Upper lobe of right lung (tissue), 1 donor: Measurements from ENCODE around the gene ETV5. TPM values are rescaled to one million over a fixed set of nuclear protein-coding genes. Genes with fewer than 3 reads are reported as not detected.

Source experiments
- ATAC-seq: fragments of 200-7000 bp; cut with Tn5 transposase; one replicate; pipeline ENCODE4 v1.9.1; 2020; ENCODE audit warnings: mild to moderate bottlenecking, moderate library complexity
- DNase-seq: peaks from one replicate; pipeline ENCODE4 v3.0.0-alpha.2; 2020
- H3K27ac ChIP-seq: fragments of 200-600 bp; one replicate; pipeline ENCODE4 v1.8.0; 2022
- H3K27me3 ChIP-seq: fragments of 200-600 bp; one replicate; pipeline ENCODE4 v1.8.0; 2022; ENCODE audit warnings: mild to moderate bottlenecking
- H3K36me3 ChIP-seq: fragments of 200-600 bp; one replicate; pipeline ENCODE4 v1.8.0; 2022
- H3K4me1 ChIP-seq: fragments of 200-600 bp; one replicate; pipeline ENCODE4 v1.8.0; 2022
- H3K4me3 ChIP-seq: fragments of 200-600 bp; one replicate; pipeline ENCODE4 v1.8.0; 2022; ENCODE audit warnings: mild to moderate bottlenecking
- H3K9me3 ChIP-seq: fragments of 200-600 bp; one replicate; pipeline ENCODE4 v1.8.0; 2022
- intact Hi-C: fragments of 100-400 bp; cut with DNase I; formaldehyde crosslinking; loops from one replicate; pipeline ENCODE4 v1.11.0; 2022
- total RNA-seq: library from RNA; stranded (reverse); fragmentation: NEBNext Ultra II Directional; extraction: Animal tissue kit (Norgen Biotek cat#: 25700); gene quantifications from one replicate; pipeline ENCODE4 v1.2.1, GENCODE V29; 2021
- TF ChIP-seq, protein P1 (sequence below): fragments of 200-600 bp; IDR thresholded peaks from one replicate; pipeline ENCODE4 v1.8.0; 2022; ENCODE audit warnings: antibody characterized with exemption
- donor health status: DM: no; HTN: yes; CAD: no; lungs with severe emphysema.

The ETV5 gene
- total RNA-seq, 1 donor from 2014 or later: 56.3 TPM

DNA sequence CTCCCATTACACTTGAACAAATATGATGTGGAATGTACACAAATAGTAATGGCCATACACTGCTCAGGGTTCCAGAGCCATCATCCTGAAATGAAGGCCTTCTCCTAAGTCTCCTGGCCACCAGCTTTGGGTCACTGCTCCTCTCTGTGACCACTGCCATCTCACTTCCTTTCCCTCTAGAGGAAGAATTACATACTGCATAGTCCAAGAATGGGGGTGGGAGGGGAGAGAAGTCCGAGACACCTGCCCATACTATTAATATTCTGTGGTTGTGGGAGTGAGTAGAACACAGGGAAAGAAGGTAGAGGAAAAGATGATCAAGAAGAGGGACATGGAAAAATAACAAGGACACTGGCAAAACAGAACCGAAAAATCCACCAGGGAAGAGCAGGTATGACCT lies 20.6 kb downstream of the ETV5 start:
- intact Hi-C loops: no loop called here
- H3K4me3 ChIP-seq: no peak overlapping the region
- TF ChIP-seq, protein P1, sequence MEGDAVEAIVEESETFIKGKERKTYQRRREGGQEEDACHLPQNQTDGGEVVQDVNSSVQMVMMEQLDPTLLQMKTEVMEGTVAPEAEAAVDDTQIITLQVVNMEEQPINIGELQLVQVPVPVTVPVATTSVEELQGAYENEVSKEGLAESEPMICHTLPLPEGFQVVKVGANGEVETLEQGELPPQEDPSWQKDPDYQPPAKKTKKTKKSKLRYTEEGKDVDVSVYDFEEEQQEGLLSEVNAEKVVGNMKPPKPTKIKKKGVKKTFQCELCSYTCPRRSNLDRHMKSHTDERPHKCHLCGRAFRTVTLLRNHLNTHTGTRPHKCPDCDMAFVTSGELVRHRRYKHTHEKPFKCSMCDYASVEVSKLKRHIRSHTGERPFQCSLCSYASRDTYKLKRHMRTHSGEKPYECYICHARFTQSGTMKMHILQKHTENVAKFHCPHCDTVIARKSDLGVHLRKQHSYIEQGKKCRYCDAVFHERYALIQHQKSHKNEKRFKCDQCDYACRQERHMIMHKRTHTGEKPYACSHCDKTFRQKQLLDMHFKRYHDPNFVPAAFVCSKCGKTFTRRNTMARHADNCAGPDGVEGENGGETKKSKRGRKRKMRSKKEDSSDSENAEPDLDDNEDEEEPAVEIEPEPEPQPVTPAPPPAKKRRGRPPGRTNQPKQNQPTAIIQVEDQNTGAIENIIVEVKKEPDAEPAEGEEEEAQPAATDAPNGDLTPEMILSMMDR: no peak

DNA sequence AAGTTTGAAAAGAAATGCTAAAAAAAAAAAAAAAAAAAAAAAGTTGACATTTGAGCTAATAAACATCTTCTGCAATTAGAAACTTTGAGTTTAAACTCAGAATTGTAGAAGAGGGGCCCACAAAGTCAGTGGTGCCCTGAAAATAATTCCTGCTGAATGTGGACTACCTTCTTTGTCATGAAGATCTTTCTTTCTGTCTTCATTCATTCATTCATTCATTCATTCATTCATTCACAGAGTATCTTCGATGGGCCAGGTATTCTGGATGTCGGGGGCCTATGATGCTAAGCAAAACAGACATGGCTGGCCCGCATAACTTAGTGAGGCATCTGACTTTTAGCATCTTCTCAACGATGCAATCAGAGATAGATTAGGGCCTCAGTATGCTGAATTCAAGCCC lies 24.6 kb downstream of the ETV5 start:
- H3K27me3 ChIP-seq: no peaks in the 10 kb centered on the region
- ATAC-seq: no peak
- intact Hi-C loops: no loop called here

More for the DNA sequence above, 20.6 kb downstream of the ETV5 start:
- no peak for DNase-seq
- H3K4me1 ChIP-seq: peaks cover 4% of the 10 kb centered on the region
- H3K27ac ChIP-seq: no peak overlapping the region
- no peak for ATAC-seq
- H3K27me3 ChIP-seq: no peaks in the 10 kb centered on the region
- H3K9me3 ChIP-seq: no peaks in the 10 kb centered on the region
- peaks cover 3% of the 10 kb centered on the region for H3K36me3 ChIP-seq

DNA sequence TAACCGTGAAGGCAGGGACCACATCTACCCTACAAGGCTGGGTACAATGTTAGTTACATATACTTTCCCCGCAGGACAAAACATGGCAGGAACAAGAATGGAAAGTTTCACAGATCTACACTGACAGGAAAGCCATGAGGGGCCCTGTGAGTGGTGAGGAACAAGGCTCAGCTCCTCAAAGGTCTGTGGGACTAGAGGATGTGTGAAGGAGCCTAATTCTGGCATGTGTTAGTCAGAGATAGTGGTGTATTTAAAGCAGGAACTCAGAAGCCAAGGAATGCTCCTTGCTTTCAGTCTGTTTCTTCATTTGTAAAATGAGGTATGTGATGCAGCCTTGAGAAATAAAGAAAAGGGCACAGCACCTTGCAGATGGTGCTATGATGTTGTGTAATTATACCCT lies 25.1 kb downstream of the ETV5 start:
- Histone ChIP-seq H3K4me1 (no peaks in the 10 kb centered on the region), H3K36me3 (peaks cover 12% of the 10 kb centered on the region), H3K4me3 (no peak overlapping the region), H3K27ac (no peak overlapping the region), H3K27me3 (no peaks in the 10 kb centered on the region), H3K9me3 (no peaks in the 10 kb centered on the region)
- DNase-seq (no peak), ATAC-seq (no peak)
- intact Hi-C loops: no loop called here
- TF ChIP-seq, protein P1: no peak

More for the DNA sequence above, 24.6 kb downstream of the ETV5 start:
- H3K36me3 ChIP-seq: peaks cover 6% of the 10 kb centered on the region
- no peak overlapping the region for H3K4me3 ChIP-seq
- no peak for DNase-seq
- no peaks in the 10 kb centered on the region for H3K9me3 ChIP-seq
- TF ChIP-seq, protein P1: no peak
- no peaks in the 10 kb centered on the region for H3K4me1 ChIP-seq
- no peak overlapping the region for H3K27ac ChIP-seq

DNA sequence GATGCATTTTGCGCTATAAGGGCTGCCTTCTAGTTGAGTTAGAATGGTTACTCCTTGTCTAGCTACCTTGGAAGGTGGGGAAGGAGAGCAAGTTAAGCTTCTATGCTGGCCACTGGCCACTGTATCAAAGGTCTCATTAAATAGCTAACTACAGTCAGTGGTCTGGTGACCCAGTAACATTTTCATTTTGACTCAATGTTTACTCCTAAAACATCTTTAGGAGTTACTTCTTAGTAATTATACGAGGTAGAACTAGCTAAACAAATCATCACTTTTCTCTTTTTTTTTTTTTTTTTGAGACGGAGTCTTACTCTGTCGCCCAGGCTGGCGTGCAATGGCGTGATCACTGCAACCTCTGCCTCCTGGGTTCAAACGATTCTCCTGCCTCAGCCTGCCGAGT lies 26.7 kb downstream of the ETV5 start:
- Histone ChIP-seq H3K4me1 (no peaks in the 10 kb centered on the region), H3K36me3 (peaks cover 14% of the 10 kb centered on the region), H3K27me3 (no peaks in the 10 kb centered on the region), H3K9me3 (no peaks in the 10 kb centered on the region), H3K4me3 (no peak overlapping the region), H3K27ac (no peak overlapping the region)
- intact Hi-C loops: no loop called here
- ATAC-seq: no peak
- no peak for DNase-seq
- TF ChIP-seq, protein P1: no peak

DNA sequence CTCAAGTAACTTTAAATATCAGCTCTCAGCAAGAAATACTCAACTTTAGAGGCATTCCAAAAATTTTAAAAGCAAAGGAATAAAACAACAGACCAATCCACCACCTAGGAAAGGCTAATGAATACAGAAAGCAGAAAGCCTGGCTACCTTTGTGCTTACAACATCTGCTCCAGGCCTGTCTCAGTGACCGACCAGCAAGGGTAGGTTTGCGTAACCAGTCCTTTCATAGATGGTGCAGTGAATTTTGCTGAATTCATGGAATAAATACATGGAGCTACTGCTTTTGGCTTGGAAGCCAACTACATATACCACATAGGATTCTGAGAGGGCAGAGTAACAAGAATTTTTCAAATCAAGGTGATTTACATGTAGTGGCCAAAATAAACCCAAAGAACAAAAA lies 27.2 kb downstream of the ETV5 start:
- H3K27me3 ChIP-seq: no peaks in the 10 kb centered on the region
- TF ChIP-seq, protein P1: no peak
- H3K27ac ChIP-seq: no peak overlapping the region
- DNase-seq: no peak
- H3K4me3 ChIP-seq: no peak overlapping the region
- H3K4me1 ChIP-seq: no peaks in the 10 kb centered on the region
- intact Hi-C loops: no loop called here
- H3K36me3 ChIP-seq: peaks cover 14% of the 10 kb centered on the region
- ATAC-seq: no peak
- H3K9me3 ChIP-seq: no peaks in the 10 kb centered on the region

DNA sequence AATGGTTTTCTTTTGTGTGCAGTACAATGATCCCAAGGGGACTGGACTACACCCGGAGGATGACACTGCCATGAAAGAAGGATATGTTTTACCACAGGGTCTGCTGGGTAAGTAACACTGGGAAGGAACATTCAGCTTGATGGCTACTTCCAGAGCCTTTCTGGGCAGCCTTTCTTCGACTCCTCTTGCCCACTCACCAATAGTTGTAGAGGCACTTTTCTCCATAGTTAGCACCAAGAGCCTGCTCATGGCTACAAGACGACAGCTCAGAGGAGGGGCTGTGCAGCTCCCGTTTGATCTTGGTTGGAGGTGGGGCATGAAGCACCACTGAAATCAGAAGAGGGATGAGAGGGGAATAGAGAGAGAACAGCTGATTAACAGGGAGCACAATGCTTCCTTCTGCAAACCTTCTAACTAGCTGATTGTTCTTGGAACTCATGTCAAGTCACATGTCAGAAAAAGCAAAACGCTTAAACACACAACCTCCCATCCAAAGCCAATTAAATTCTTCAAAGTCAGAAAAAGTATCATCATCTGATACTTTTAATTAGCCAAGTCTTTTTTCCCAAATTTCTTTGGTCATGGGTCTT lies 27.9 kb downstream of the ETV5 start:
- DNase-seq (no peak), ATAC-seq (no peak)
- no peak overlapping the region for H3K27ac ChIP-seq
- H3K4me1 ChIP-seq: no peaks in the 10 kb centered on the region
- H3K4me3 ChIP-seq: no peak overlapping the region
- intact Hi-C loops: no loop called here
- peaks cover 14% of the 10 kb centered on the region for H3K36me3 ChIP-seq
- no peaks in the 10 kb centered on the region for H3K9me3 ChIP-seq
- H3K27me3 ChIP-seq: no peaks in the 10 kb centered on the region
- TF ChIP-seq, protein P1: no peak
